ENCODE data around the gene ARSI. TPM values are rescaled to one million over a fixed set of nuclear protein-coding genes. Genes with fewer than 3 reads are reported as not detected.

The ARSI gene
- total and polyA plus RNA-seq, 2 of the 13 experiments (the other 11 are each of a cell fraction or from before 2014, with no cell fraction given) = 4.2 to 33.9 TPM

DNA sequence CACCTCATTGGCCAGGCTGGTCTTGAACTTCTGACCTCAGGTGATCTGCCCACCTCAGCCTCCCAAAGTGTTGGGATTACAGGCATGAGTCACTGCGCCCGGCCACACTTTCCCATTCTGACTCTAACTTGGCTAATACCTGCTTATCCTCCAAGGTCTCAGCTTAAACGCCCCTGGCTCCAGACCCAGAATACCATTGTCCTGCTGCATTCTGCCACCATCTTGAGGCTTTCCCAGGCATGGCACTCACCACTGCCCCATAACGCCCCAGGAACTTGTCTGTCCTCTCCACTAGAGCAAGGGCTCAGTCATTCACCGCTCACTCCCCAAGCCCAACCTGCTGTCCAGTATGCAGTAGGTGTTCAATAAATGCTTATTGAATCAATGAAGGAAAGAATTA, 53.0 kb downstream of the ARSI start:
- Histone ChIP-seq H3K9ac (ENCODE audit: insufficient read depth, low read depth, low read length) (no peak overlapping the region), H2AFZ (ENCODE audit: low read length) (no peak overlapping the region), H3K4me2 (ENCODE audit: low read depth, low read length) (no peak overlapping the region), H3K27me3 (ENCODE audit: control insufficient read depth in 1 of 2, insufficient read depth in 2 of 2, low read length in 2 of 2) (peaks cover 5 to 47% of the 10 kb centered on the region in 2 experiments; a peak in 4 of 5 replicates), H3K36me3 (replicated peaks in 1 of 2; ENCODE audit: control insufficient read depth in 1 of 2, insufficient read depth in 2 of 2, low read length in 2 of 2) (no peaks in the 10 kb centered on the region), H3K9me3 (ENCODE audit: low read length) (no peaks in the 10 kb centered on the region), H3K4me1 (ENCODE audit: insufficient read depth, low read length) (peaks cover 35% of the 10 kb centered on the region), H3K27ac (ENCODE audit: extremely low read length, insufficient read depth, low read length) (no peak overlapping the region), H3K79me2 (ENCODE audit: insufficient read depth, low read length) (no peaks in the 10 kb centered on the region), H4K20me1 (ENCODE audit: insufficient read depth, low read length) (no peaks in the 10 kb centered on the region), H3K4me3 (replicated peaks in 1 of 3; ENCODE audit: insufficient read depth in 1 of 3, low read depth in 2 of 3, low read length in 3 of 3) (no peak overlapping the region)
- 57% methylated on average over 5 of the region's 5 CpGs for WGBS (ENCODE audit: low lambda C conversion rate)
- no peak for DNase-seq (ENCODE audit: low spot score)
- TF ChIP-seq SOX6 (IDR thresholded peaks at IDR 0.05) (no peak), SOX6 (CRISPR knock-in tag; IDR thresholded peaks at IDR 0.05) (no peak), TSC22D2 (CRISPR knock-in tag; IDR thresholded peaks at IDR 0.05; ENCODE audit: borderline replicate concordance) (no peak), ZZZ3 (CRISPR knock-in tag; IDR thresholded peaks at IDR 0.05; ENCODE audit: borderline replicate concordance) (no peak), CENPT (CRISPR knock-in tag; IDR thresholded peaks at IDR 0.05; ENCODE audit: low read depth) (no peak), NFE2L2 (IDR thresholded peaks at IDR 0.05; ENCODE audit: low read length) (no peak), NFYC (CRISPR knock-in tag; IDR thresholded peaks at IDR 0.05) (no peak), DMAP1 (CRISPR knock-in tag; IDR thresholded peaks at IDR 0.05) (no peak), ZFP36L2 (CRISPR knock-in tag; IDR thresholded peaks at IDR 0.05) (no peak), ZNF761 (CRISPR knock-in tag; conservative IDR thresholded peaks at IDR 0.05) (no peak)
- TF ChIP-seq, protein P1, sequence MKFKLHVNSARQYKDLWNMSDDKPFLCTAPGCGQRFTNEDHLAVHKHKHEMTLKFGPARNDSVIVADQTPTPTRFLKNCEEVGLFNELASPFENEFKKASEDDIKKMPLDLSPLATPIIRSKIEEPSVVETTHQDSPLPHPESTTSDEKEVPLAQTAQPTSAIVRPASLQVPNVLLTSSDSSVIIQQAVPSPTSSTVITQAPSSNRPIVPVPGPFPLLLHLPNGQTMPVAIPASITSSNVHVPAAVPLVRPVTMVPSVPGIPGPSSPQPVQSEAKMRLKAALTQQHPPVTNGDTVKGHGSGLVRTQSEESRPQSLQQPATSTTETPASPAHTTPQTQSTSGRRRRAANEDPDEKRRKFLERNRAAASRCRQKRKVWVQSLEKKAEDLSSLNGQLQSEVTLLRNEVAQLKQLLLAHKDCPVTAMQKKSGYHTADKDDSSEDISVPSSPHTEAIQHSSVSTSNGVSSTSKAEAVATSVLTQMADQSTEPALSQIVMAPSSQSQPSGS (CRISPR knock-in tag; IDR thresholded peaks at IDR 0.05) = no peak
- TF ChIP-seq, protein P2, sequence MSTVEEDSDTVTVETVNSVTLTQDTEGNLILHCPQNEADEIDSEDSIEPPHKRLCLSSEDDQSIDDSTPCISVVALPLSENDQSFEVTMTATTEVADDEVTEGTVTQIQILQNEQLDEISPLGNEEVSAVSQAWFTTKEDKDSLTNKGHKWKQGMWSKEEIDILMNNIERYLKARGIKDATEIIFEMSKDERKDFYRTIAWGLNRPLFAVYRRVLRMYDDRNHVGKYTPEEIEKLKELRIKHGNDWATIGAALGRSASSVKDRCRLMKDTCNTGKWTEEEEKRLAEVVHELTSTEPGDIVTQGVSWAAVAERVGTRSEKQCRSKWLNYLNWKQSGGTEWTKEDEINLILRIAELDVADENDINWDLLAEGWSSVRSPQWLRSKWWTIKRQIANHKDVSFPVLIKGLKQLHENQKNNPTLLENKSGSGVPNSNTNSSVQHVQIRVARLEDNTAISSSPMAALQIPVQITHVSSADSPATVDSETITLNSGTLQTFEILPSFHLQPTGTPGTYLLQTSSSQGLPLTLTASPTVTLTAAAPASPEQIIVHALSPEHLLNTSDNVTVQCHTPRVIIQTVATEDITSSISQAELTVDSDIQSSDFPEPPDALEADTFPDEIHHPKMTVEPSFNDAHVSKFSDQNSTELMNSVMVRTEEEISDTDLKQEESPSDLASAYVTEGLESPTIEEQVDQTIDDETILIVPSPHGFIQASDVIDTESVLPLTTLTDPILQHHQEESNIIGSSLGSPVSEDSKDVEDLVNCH (CRISPR knock-in tag; IDR thresholded peaks at IDR 0.05) = no peak
- TF ChIP-seq, protein P3, sequence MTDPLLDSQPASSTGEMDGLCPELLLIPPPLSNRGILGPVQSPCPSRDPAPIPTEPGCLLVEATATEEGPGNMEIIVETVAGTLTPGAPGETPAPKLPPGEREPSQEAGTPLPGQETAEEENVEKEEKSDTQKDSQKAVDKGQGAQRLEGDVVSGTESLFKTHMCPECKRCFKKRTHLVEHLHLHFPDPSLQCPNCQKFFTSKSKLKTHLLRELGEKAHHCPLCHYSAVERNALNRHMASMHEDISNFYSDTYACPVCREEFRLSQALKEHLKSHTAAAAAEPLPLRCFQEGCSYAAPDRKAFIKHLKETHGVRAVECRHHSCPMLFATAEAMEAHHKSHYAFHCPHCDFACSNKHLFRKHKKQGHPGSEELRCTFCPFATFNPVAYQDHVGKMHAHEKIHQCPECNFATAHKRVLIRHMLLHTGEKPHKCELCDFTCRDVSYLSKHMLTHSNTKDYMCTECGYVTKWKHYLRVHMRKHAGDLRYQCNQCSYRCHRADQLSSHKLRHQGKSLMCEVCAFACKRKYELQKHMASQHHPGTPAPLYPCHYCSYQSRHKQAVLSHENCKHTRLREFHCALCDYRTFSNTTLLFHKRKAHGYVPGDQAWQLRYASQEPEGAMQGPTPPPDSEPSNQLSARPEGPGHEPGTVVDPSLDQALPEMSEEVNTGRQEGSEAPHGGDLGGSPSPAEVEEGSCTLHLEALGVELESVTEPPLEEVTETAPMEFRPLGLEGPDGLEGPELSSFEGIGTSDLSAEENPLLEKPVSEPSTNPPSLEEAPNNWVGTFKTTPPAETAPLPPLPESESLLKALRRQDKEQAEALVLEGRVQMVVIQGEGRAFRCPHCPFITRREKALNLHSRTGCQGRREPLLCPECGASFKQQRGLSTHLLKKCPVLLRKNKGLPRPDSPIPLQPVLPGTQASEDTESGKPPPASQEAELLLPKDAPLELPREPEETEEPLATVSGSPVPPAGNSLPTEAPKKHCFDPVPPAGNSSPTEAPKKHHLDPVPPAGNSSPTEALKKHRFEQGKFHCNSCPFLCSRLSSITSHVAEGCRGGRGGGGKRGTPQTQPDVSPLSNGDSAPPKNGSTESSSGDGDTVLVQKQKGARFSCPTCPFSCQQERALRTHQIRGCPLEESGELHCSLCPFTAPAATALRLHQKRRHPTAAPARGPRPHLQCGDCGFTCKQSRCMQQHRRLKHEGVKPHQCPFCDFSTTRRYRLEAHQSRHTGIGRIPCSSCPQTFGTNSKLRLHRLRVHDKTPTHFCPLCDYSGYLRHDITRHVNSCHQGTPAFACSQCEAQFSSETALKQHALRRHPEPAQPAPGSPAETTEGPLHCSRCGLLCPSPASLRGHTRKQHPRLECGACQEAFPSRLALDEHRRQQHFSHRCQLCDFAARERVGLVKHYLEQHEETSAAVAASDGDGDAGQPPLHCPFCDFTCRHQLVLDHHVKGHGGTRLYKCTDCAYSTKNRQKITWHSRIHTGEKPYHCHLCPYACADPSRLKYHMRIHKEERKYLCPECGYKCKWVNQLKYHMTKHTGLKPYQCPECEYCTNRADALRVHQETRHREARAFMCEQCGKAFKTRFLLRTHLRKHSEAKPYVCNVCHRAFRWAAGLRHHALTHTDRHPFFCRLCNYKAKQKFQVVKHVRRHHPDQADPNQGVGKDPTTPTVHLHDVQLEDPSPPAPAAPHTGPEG (CRISPR knock-in tag; IDR thresholded peaks at IDR 0.05) = no peak
- BruUV-seq (replicated peaks) = no TSS peak
- no peak for FAIRE-seq
- intact Hi-C loops (cut with micrococcal nuclease; ENCODE audit: unreplicated experiment) (no loop called here), in situ Hi-C loops (cut with HindIII; ENCODE audit: extremely low pct_ligation_motif_present, low pct_unique_long_range_greater_than_20kb) (no loop called here)
- no peak for ATAC-seq
- POLR2A ChIA-PET = no interaction called here
- CTCF ChIA-PET (ENCODE audit: low intra/inter-chr PET ratio, low total read pairs) = no interaction called here
